Subcutaneous adipose tissue (tissue), 4 donors: ENCODE data around the gene PRSS8. TPM values are rescaled to one million over a fixed set of nuclear protein-coding genes. Genes with fewer than 3 reads are reported as not detected.

Experiments used
- total RNA-seq, 4 donors: library from RNA; depleted of rRNA; stranded (reverse); fragments of >200 nt; gene quantifications; one replicate each; pipeline ENCODE4 v1.1.0, GENCODE V29; 2016
- TF ChIP-seq, protein P1 (sequence below): fragments of 450-650 bp; IDR thresholded peaks from one replicate; pipeline ENCODE4 v1.5.1; 2016; ENCODE audit warnings: low read depth, mild to moderate bottlenecking, control low read depth, antibody characterized with exemption, moderate library complexity

PRSS8 gene
- 1 to 10 TPM in 1 of 4 donors, not detected in 3; 1.4 TPM for total RNA-seq

DNA sequence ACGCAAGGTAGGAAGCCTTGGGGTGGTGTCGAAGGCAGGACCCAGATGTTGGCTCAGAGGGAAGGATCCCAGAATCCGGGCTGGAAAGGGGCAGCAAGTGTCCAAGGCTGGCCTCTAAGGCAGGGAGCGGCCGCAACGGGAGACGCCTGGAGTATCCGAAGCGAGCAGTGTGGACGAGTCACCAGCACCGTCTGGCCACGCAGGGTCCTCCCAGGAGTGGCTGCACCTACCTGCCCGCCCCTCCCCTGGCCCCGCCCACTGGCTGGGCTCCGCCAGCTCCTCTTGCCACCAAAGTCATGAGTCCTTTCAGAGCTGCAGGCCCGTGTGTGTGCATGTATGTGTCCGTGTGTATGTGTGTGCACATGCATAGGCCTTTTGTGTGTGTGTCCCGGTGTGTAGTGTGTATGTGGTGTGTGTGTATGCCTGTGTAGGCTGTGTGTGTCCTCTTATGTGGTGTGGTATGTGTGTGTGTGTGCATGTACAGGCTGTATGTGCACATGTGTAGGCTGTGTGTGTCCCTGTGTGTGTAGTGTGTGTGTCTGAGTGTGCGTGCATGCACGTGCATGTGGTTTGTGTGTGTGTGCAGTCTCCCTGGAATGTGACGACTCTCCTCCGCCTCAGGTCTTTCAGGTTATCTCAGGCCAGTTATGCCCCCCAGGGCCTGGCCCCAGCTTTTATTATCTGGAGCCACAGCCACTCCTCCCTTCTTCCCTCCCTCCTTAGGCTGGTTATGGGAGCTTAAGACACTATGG is at the start of gene PRSS8:
Gene PRSS8 (minus strand): TSS at position 193 of the 752 bp plus-strand sequence. CDS start 229 bp downstream, outside the sequence.
- TF ChIP-seq, protein P1, sequence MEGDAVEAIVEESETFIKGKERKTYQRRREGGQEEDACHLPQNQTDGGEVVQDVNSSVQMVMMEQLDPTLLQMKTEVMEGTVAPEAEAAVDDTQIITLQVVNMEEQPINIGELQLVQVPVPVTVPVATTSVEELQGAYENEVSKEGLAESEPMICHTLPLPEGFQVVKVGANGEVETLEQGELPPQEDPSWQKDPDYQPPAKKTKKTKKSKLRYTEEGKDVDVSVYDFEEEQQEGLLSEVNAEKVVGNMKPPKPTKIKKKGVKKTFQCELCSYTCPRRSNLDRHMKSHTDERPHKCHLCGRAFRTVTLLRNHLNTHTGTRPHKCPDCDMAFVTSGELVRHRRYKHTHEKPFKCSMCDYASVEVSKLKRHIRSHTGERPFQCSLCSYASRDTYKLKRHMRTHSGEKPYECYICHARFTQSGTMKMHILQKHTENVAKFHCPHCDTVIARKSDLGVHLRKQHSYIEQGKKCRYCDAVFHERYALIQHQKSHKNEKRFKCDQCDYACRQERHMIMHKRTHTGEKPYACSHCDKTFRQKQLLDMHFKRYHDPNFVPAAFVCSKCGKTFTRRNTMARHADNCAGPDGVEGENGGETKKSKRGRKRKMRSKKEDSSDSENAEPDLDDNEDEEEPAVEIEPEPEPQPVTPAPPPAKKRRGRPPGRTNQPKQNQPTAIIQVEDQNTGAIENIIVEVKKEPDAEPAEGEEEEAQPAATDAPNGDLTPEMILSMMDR = no peak

DNA sequence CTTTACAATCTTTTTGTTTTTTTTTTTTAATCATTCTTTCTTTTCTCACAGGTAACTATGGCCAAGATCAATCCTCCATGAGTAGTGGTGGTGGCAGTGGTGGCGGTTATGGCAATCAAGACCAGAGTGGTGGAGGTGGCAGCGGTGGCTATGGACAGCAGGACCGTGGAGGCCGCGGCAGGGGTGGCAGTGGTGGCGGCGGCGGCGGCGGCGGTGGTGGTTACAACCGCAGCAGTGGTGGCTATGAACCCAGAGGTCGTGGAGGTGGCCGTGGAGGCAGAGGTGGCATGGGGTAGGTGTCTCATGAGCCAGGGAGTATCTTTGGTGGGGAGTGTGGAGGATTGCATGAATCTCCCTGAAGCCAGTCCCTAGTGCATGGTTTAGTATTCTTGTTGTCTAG is 49.4 kb upstream of the PRSS8 start:
- TF ChIP-seq, protein P1 = no peak

DNA sequence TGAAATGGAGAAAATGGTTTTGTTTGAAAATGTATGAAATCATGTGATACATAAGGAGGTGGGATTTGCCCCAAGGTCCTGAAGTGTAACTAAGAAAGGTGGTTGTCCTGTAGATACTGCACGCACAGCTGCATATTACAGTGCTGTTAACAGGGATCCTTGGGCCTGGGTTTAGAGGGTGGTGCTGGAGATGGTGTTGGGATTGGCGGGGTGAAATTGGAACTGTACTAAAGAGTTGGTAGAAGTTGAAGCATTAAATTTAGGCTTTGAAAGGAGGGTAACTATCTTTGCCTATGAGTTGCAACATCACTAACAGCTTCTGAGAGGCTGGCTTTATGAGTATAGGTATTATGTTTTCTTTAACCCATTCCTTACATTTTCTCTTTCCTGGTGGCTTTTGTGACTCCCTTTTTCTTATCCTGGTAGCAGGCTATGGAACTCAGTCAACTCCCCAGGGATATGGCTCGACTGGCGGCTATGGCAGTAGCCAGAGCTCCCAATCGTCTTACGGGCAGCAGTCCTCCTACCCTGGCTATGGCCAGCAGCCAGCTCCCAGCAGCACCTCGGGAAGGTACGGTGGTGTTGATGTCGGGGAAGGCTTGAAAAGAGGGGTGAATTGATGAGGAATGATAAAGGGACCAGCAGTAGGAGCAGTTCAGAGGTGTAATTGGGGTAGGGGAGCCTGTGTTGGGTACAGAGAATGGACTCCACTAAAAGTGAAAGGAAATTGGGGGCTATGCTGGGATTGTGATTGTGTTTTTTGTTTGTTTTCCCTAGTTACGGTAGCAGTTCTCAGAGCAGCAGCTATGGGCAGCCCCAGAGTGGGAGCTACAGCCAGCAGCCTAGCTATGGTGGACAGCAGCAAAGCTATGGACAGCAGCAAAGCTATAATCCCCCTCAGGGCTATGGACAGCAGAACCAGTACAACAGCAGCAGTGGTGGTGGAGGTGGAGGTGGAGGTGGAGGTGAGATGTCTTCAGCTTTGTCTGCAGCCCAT is 48.2 kb upstream of the PRSS8 start:
- TF ChIP-seq, protein P1 = no peak

DNA sequence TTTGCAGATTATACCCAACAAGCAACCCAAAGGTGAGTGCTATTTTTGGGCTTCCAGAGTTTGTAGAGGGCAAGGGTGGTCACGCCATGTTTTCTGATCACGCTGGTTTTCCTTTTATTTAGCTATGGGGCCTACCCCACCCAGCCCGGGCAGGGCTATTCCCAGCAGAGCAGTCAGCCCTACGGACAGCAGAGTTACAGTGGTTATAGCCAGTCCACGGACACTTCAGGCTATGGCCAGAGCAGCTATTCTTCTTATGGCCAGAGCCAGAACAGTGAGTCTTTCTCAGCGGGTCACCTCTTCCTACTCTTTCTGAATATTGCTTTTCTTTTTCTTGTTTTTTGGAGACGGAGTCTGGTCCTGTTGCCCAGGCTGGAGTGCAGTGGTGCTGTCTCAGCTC is 46.9 kb upstream of the PRSS8 start:
- TF ChIP-seq, protein P1 = no peak

DNA sequence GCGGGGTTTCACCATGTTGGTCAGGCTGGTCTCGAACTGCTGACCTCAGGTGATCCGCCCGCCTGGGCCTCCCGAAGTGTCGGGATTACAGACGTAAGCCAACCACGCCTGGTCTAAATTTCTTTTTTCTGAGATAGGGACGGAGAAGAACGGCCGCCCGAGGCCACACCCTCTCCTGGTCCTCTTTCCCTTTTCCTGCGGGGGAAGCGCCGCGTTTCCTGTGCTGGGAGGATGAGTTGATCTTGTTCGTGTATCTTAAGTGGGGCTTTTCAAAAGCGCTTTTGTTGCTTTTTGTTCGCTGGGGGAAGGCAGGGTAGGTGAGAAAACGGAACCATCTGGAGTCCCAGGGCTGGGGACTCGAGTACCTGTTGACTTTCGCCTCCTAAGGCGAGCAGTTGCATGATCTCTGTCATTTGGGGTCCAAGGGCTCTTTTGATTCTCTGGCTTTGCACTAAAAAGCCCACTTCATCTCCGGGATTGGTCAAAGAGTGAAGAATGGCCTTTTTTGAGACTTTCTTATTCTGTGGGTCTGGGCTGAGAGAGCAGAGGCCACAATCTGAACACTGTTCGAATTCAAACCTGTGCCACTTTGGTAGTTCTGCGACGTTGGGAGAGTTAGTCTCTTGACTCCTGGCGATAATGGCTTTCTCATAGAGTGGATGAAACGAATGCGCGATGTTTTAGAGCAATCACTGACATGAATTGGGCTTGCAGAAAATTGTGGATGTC is 45.7 kb upstream of the PRSS8 start:
- TF ChIP-seq, protein P1 = no peak

DNA sequence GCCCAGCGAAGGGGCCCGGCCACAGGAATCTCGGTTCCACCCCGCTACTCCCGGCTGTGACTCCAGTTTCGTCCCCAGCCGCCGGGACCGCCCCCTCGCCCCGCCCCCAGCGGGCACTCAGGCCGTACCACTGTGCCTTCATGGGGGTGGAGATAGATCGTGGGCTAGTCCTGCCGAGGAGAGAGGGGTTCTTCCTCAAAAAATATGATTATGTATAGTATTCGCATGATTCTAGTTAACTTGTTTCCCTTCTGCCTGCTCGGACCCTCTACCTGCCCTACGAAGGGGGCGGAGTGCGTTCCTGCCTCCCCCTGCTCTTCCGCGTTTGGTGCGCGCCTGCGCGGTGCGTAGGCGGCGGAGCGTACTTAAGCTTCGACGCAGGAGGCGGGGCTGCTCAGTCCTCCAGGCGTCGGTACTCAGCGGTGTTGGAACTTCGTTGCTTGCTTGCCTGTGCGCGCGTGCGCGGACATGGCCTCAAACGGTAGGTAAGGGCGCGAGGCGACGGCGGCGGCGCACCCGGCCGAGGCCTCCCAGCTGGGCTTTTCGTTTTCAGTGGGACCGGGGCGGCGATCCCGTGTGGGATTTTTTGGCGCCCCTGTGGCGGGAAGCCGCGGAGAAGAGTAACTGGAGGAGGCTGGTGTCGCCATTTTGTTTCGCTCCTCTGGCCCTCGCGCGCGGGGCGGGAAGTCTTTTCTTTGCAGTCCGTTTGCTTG is 44.4 kb upstream of the PRSS8 start, which contains the start of gene FUS:
Gene FUS (plus strand): TSS at position 393 of the 713 bp plus-strand sequence. CDS start 76 bp downstream, at position 469.
- TF ChIP-seq, protein P1 = no peak
